ENCODE data around the gene FUT6.
"Not testable (repeated sequence)": the region's sequence is repeated elsewhere in the genome, so short reads cannot be mapped to it uniquely, and the experiment has no call there.

Gene FUT6

GRCh38 chr19:5784581-5785147, 54.8 kb downstream of the FUT6 start, which contains the start of gene PRR22:
TSS of gene PRR22 (minus strand) at chr19:5784746. CDS start at chr19:5784660, 86 bp downstream.
- no peak for DNase-seq

- DNase-seq: no peak
Measured at GRCh38 chr19:5782945-5783919, 56.3 kb downstream of the FUT6 start.

DNA sequence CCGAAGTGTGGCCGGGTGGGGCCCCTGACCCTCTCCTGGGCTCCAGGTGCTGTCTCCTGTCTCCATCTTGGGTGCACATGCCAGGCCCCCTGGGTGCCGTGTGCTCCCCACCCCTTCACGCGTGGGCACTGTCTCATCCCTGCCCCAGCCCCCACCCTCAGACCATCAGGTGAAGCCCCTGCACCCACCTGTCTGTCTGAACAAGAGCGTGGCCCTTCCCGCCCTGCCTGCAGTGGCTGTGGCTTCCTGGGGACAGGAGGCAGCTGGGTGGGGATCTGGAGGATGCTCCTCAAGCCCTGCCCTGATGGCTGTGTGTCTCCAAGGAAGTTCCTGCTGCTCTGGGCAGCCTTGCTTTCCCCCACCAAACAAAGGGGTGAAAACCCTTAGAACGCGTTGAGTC, 57.2 kb downstream of the FUT6 start:
- no peak for DNase-seq

- DNase-seq: not testable (repeated sequence)
Measured at GRCh38 chr19:5780916-5781315, 58.6 kb downstream of the FUT6 start.
